Uterus (tissue), 2 donors: Measurements from ENCODE around the gene CDH10.

ENCODE experiments used
- POLR2A ChIP-seq, 2 donors: fragments of 450-650 bp; IDR thresholded peaks; one replicate each; pipeline ENCODE4 v1.6.1; 2016; ENCODE audit warnings: antibody characterized with exemption in 2 of 2, mild to moderate bottlenecking in 1 of 2, moderate library complexity in 1 of 2
- TF ChIP-seq, protein P1 (sequence below), 4 experiments: fragments of 200-600 bp in 2 of 4; fragments of 450-650 bp in 2 of 4; sonication (generic) in 2 of 4; IDR thresholded peaks; one replicate each; pipeline ENCODE4 v1.5.1; 2016 to 2019; ENCODE audit warnings: antibody characterized with exemption in 4 of 4, mild to moderate bottlenecking in 2 of 4, moderate library complexity in 1 of 4

DNA sequence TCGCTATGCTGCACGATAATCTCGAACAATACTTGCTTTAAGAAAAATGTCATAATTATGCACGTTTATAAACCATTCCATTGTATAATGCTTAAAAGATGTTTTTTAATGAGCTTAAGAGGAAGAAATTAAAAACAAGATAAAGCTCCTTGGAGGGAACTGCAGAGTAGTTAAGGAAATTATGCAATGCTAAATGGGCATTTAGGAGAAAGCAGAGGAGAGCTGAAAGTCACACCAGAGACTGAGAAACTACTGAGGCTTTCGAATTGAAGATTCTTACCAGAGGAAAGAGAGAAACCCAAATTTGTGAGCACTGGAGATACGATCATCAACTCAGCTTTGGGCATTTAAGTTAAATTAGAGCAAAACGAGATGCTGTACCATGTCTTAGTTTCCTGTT is 119.4 kb downstream of the CDH10 start:
- TF ChIP-seq, protein P1, sequence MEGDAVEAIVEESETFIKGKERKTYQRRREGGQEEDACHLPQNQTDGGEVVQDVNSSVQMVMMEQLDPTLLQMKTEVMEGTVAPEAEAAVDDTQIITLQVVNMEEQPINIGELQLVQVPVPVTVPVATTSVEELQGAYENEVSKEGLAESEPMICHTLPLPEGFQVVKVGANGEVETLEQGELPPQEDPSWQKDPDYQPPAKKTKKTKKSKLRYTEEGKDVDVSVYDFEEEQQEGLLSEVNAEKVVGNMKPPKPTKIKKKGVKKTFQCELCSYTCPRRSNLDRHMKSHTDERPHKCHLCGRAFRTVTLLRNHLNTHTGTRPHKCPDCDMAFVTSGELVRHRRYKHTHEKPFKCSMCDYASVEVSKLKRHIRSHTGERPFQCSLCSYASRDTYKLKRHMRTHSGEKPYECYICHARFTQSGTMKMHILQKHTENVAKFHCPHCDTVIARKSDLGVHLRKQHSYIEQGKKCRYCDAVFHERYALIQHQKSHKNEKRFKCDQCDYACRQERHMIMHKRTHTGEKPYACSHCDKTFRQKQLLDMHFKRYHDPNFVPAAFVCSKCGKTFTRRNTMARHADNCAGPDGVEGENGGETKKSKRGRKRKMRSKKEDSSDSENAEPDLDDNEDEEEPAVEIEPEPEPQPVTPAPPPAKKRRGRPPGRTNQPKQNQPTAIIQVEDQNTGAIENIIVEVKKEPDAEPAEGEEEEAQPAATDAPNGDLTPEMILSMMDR (IDR thresholded peaks at IDR 0.05) = no peak
- TF ChIP-seq POLR2A (IDR thresholded peaks at IDR 0.05) = no peak
